ENCODE results near the gene ALLC.

ALLC gene

GRCh38 chr2:3624059-3624794 is 33.8 kb upstream of the ALLC start:
- TF ChIP-seq FOXM1 (IDR thresholded peaks at IDR 0.05; ENCODE audit: borderline replicate concordance, low read depth) (no peak), ZBTB7A (IDR thresholded peaks at IDR 0.05; ENCODE audit: low read depth) (no peak), NFIC (IDR thresholded peaks at IDR 0.05) (no peak), MAX (IDR thresholded peaks at IDR 0.05) (no peak), CEBPB (IDR thresholded peaks at IDR 0.05) (no peak), RAD21 (IDR thresholded peaks at IDR 0.05; ENCODE audit: low read depth) (no peak), TEAD4 (IDR thresholded peaks at IDR 0.05) (no peak), EP300 (IDR thresholded peaks at IDR 0.05; ENCODE audit: borderline replicate concordance) (no peak), CREB1 (IDR thresholded peaks at IDR 0.05; ENCODE audit: low read depth) (no peak), EGR1 (IDR thresholded peaks at IDR 0.05) (no peak), TCF12 (IDR thresholded peaks at IDR 0.05; ENCODE audit: low read depth) (no peak), YY1 (IDR thresholded peaks at IDR 0.05; ENCODE audit: low read depth) (no peak), USF1 (IDR thresholded peaks at IDR 0.05) (no peak), TAF1 (IDR thresholded peaks at IDR 0.05; ENCODE audit: low read depth) (no peak)
- TF ChIP-seq, protein P1, sequence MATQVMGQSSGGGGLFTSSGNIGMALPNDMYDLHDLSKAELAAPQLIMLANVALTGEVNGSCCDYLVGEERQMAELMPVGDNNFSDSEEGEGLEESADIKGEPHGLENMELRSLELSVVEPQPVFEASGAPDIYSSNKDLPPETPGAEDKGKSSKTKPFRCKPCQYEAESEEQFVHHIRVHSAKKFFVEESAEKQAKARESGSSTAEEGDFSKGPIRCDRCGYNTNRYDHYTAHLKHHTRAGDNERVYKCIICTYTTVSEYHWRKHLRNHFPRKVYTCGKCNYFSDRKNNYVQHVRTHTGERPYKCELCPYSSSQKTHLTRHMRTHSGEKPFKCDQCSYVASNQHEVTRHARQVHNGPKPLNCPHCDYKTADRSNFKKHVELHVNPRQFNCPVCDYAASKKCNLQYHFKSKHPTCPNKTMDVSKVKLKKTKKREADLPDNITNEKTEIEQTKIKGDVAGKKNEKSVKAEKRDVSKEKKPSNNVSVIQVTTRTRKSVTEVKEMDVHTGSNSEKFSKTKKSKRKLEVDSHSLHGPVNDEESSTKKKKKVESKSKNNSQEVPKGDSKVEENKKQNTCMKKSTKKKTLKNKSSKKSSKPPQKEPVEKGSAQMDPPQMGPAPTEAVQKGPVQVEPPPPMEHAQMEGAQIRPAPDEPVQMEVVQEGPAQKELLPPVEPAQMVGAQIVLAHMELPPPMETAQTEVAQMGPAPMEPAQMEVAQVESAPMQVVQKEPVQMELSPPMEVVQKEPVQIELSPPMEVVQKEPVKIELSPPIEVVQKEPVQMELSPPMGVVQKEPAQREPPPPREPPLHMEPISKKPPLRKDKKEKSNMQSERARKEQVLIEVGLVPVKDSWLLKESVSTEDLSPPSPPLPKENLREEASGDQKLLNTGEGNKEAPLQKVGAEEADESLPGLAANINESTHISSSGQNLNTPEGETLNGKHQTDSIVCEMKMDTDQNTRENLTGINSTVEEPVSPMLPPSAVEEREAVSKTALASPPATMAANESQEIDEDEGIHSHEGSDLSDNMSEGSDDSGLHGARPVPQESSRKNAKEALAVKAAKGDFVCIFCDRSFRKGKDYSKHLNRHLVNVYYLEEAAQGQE (IDR thresholded peaks at IDR 0.05; ENCODE audit: low read depth) = no peak

GRCh38 chr2:3625186-3625585 is 32.8 kb upstream of the ALLC start:
- TF ChIP-seq CEBPB (IDR thresholded peaks at IDR 0.05) = no peak
- TF ChIP-seq CREB1 (IDR thresholded peaks at IDR 0.05; ENCODE audit: low read depth) = no peak
- TF ChIP-seq RAD21 (IDR thresholded peaks at IDR 0.05; ENCODE audit: low read depth) = no peak
- TF ChIP-seq TEAD4 (IDR thresholded peaks at IDR 0.05) = no peak
- TF ChIP-seq MAX (IDR thresholded peaks at IDR 0.05) = no peak
- no peak for TF ChIP-seq TAF1 (IDR thresholded peaks at IDR 0.05; ENCODE audit: low read depth)
- TF ChIP-seq FOXM1 (IDR thresholded peaks at IDR 0.05; ENCODE audit: borderline replicate concordance, low read depth) = no peak
- TF ChIP-seq YY1 (IDR thresholded peaks at IDR 0.05; ENCODE audit: low read depth) = no peak
- TF ChIP-seq NFIC (IDR thresholded peaks at IDR 0.05) = no peak
- no peak for TF ChIP-seq EP300 (IDR thresholded peaks at IDR 0.05; ENCODE audit: borderline replicate concordance)
- TF ChIP-seq EGR1 (IDR thresholded peaks at IDR 0.05) = no peak

GRCh38 chr2:3626118-3626811 is 31.7 kb upstream of the ALLC start:
- TF ChIP-seq EP300 (IDR thresholded peaks at IDR 0.05; ENCODE audit: borderline replicate concordance) (no peak), YY1 (IDR thresholded peaks at IDR 0.05; ENCODE audit: low read depth) (no peak), FOXM1 (IDR thresholded peaks at IDR 0.05; ENCODE audit: borderline replicate concordance, low read depth) (no peak), MAX (IDR thresholded peaks at IDR 0.05) (no peak), CREB1 (IDR thresholded peaks at IDR 0.05; ENCODE audit: low read depth) (no peak), NFIC (IDR thresholded peaks at IDR 0.05) (no peak), EGR1 (IDR thresholded peaks at IDR 0.05) (no peak), USF1 (IDR thresholded peaks at IDR 0.05) (no peak), ZBTB7A (IDR thresholded peaks at IDR 0.05; ENCODE audit: low read depth) (no peak), TAF1 (IDR thresholded peaks at IDR 0.05; ENCODE audit: low read depth) (no peak), TEAD4 (IDR thresholded peaks at IDR 0.05) (no peak), TCF12 (IDR thresholded peaks at IDR 0.05; ENCODE audit: low read depth) (no peak), RAD21 (IDR thresholded peaks at IDR 0.05; ENCODE audit: low read depth) (no peak), CEBPB (IDR thresholded peaks at IDR 0.05) (no peak)
- TF ChIP-seq, protein P1 (IDR thresholded peaks at IDR 0.05; ENCODE audit: low read depth) = no peak

DNA sequence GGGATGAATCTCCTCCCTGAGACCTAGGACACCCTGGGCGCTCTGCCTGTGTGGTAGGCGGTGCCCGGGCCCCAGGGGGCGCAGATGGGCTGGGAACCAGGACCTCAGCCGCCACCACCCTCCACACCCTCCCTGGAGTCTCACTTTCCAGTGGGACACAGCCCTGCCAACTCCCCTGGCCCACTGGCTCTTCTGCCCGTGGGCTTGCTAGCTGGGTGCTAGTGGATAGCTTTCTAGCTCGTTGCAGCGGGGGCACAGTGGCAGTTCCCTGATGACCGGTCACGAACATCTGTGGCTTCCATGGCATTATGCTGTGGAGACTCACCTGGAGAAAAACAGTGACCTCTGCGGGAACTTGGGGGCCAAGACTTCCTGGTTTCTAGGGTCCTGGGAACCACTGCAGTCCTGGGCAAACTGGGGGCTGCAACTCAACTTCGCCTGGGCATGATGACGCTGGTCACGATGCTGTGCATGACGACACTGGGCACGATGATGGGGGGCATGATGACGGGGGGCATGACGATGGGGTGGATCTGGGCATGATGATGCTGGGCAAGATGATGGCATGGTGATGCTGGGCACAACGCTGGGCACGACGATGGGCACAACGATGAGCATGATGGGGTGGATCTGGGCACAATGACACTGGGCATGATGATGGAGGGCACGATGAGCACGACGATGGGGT is 31.0 kb upstream of the ALLC start:
- TF ChIP-seq, protein P1 (IDR thresholded peaks at IDR 0.05; ENCODE audit: low read depth) = no peak
- no peak for TF ChIP-seq RAD21 (IDR thresholded peaks at IDR 0.05; ENCODE audit: low read depth)
- no peak for TF ChIP-seq MAX (IDR thresholded peaks at IDR 0.05)
- no peak for TF ChIP-seq FOXM1 (IDR thresholded peaks at IDR 0.05; ENCODE audit: borderline replicate concordance, low read depth)
- no peak for TF ChIP-seq EP300 (IDR thresholded peaks at IDR 0.05; ENCODE audit: borderline replicate concordance)
- no peak for TF ChIP-seq TAF1 (IDR thresholded peaks at IDR 0.05; ENCODE audit: low read depth)
- no peak for TF ChIP-seq NFIC (IDR thresholded peaks at IDR 0.05)

Measured in Ishikawa (cell line).